ENCODE data around the gene CDH12.

DNA sequence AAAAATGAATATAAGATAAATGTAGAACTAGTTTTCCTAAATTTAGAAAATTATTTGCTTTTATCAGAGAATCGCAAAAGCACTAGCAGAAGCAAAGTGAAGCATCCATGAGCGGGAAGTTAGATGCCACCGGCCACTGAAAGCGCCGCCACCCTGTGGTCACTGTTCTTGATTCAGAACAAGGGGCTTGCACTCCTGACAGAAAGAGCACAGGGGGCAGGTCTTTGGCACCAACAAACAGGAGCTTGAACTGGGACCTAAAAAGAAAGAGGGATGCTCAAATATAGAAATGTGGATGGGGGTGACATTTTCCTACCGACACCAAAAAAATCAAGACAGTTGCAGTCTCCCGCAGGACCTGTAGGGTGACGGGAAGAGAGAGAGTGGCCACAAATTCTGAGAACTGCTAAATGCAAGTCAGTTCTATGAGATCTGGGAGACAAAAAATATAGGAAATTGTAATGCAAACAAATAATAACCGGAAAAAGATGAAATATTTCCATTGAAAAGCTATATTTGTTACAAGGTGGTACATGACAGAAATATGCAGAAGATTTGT lies 144.3 kb downstream of the CDH12 start:
- TF ChIP-seq POLR2A (IDR thresholded peaks at IDR 0.05; ENCODE audit: low read depth, low read length) (no peak), TAF1 (IDR thresholded peaks at IDR 0.05; ENCODE audit: low read depth, low read length) (no peak), POLR2AphosphoS5 (IDR thresholded peaks at IDR 0.05; ENCODE audit: low read depth, low read length) (no peak), SPI1 (IDR thresholded peaks at IDR 0.05; ENCODE audit: low read depth, low read length) (no peak), POU2F2 (IDR thresholded peaks at IDR 0.05; ENCODE audit: low read depth, low read length) (no peak), PAX5 (IDR thresholded peaks at IDR 0.05; ENCODE audit: insufficient read depth, low read length, severe bottlenecking) (no peak)

Measured in GM12891 (cell line).